B cell (primary cell): ENCODE measurements around the gene AQP6. TPM values are rescaled to one million over a fixed set of nuclear protein-coding genes. Genes with fewer than 3 reads are reported as not detected.
A peak's percentile ranks its signal among the peaks of the same experiment; 100 is the strongest.

Experiments
- ATAC-seq: fragments of 200-7000 bp; cut with Tn5 transposase; one replicate; pipeline ENCODE4 v1.10.0; 2021; ENCODE audit warnings: low read depth, mild to moderate bottlenecking, moderate number of reproducible peaks, moderate library complexity
- CTCF ChIA-PET: fragments of 350-600 bp; sonication (Branson Sonifier 250); formaldehyde crosslinking; loops from one replicate; lab custom pipeline; 2021; ENCODE audit warnings: antibody characterized with exemption, inconsistent platforms; lab: Charles Lee
- POLR2A ChIA-PET: fragments of 350-600 bp; sonication (Branson Sonifier 250); formaldehyde crosslinking; loops from one replicate; lab custom pipeline; 2021; ENCODE audit warnings: antibody characterized with exemption; lab: Charles Lee
- DNase-seq: peaks from one replicate; pipeline ENCODE4 v3.0.0; 2013
- H2AFZ ChIP-seq: 2 replicates; pipeline ENCODE4 v1.6.1; 2012; ENCODE audit warnings: mild to moderate bottlenecking, low read depth, low read length; ENCODE audit not compliant: insufficient read depth, poor library complexity, severe bottlenecking
- H3K27ac ChIP-seq, 2 donors: 1 replicate in 1 of 2; 2 replicates in 1 of 2; pipeline ENCODE4 v1.5.1; 2012 to 2013; ENCODE audit warnings: low read length in 2 of 2, mild to moderate bottlenecking in 2 of 2, moderate library complexity in 1 of 2
- H3K27me3 ChIP-seq, 4 experiments: fragments of 200-600 bp in 1 of 4; sonication (generic) in 1 of 4; replicated peaks in 1 of 4; 1 replicate in 2 of 4; 2 replicates in 2 of 4; pipeline versions ENCODE4 v1.6.1 to v1.7.0; 2013 to 2016; ENCODE audit warnings: low read length in 3 of 4, mild to moderate bottlenecking in 2 of 4, mixed read lengths in 1 of 4, moderate library complexity in 1 of 4; ENCODE audit not compliant: insufficient read depth in 4 of 4, control insufficient read depth in 3 of 4; ENCODE audit errors: control extremely low read depth in 1 of 4
- H3K36me3 ChIP-seq, 2 experiments: replicated peaks in 1 of 2; 1 replicate in 1 of 2; 2 replicates in 1 of 2; pipeline versions ENCODE4 v1.6.1 to v1.7.1; 2013; ENCODE audit warnings: low read length in 1 of 2; ENCODE audit not compliant: insufficient read depth in 2 of 2, control insufficient read depth in 1 of 2; ENCODE audit errors: control extremely low read depth in 1 of 2, extremely low read depth in 1 of 2
- H3K4me1 ChIP-seq, 2 donors: fragments of 200-600 bp in 1 of 2; sonication (generic) in 1 of 2; 1 replicate in 1 of 2; 2 replicates in 1 of 2; pipeline versions ENCODE4 v1.5.1 to v1.6.1; 2013 to 2017; ENCODE audit warnings: low read length in 2 of 2; ENCODE audit not compliant: control insufficient read depth in 2 of 2, insufficient read depth in 2 of 2
- H3K4me2 ChIP-seq: replicated peaks from 2 replicates; pipeline ENCODE3; 2012; ENCODE audit warnings: mild to moderate bottlenecking, low read depth, low read length; ENCODE audit not compliant: poor library complexity, severe bottlenecking
- H3K4me3 ChIP-seq, 5 experiments: fragments of 200-600 bp in 1 of 5; sonication (generic) in 1 of 5; 1 replicate in 3 of 5; 2 replicates in 2 of 5; pipeline versions ENCODE4 v1.5.1 to v1.7.0; 2011 to 2016; ENCODE audit warnings: low read length in 4 of 5, mild to moderate bottlenecking in 4 of 5, low read depth in 2 of 5, control low read depth in 1 of 5, moderate library complexity in 1 of 5; ENCODE audit not compliant: insufficient read depth in 1 of 5; ENCODE audit errors: control extremely low read depth in 1 of 5, extremely low read depth in 1 of 5
- H3K79me2 ChIP-seq: fragments of 200-600 bp; sonication (generic); one replicate; pipeline ENCODE4 v1.6.0; 2016; ENCODE audit warnings: low read length; ENCODE audit not compliant: control insufficient read depth, insufficient read depth
- H3K9ac ChIP-seq: fragments of 200-600 bp; sonication (generic); 2 replicates; pipeline ENCODE4 v1.6.1; 2017; ENCODE audit warnings: mild to moderate bottlenecking, low read length, moderate library complexity
- H3K9me3 ChIP-seq, 3 donors: one replicate each; pipeline versions ENCODE4 v1.6.1 to v1.7.1; 2013; ENCODE audit warnings: low read length in 2 of 3; ENCODE audit not compliant: control insufficient read depth in 2 of 3, insufficient read depth in 1 of 3; ENCODE audit errors: control extremely low read depth in 1 of 3
- H4K20me1 ChIP-seq: 2 replicates; pipeline ENCODE4 v1.6.0; 2012; ENCODE audit warnings: mild to moderate bottlenecking, low read length; ENCODE audit not compliant: insufficient read depth, control insufficient read depth, poor library complexity, severe bottlenecking
- H3K27ac Mint-ChIP-seq: one replicate; pipeline ENCODE4 v1.8.0; 2021; ENCODE audit warnings: mixed read lengths
- H3K27me3 Mint-ChIP-seq: one replicate; pipeline ENCODE4 v1.8.0; 2021; ENCODE audit warnings: mixed read lengths
- H3K4me1 Mint-ChIP-seq: one replicate; pipeline ENCODE4 v1.8.0; 2021; ENCODE audit warnings: mixed read lengths
- H3K4me3 Mint-ChIP-seq: one replicate; pipeline ENCODE4 v1.8.0; 2021; ENCODE audit warnings: mixed read lengths
- H3K9me3 Mint-ChIP-seq: one replicate; pipeline ENCODE4 v1.8.0; 2022; ENCODE audit warnings: mixed read lengths; ENCODE audit not compliant: insufficient read depth
- EZH2 ChIP-seq: IDR thresholded peaks from 2 replicates; pipeline ENCODE4 v1.6.1; 2012; ENCODE audit warnings: borderline replicate concordance, low read depth, mild to moderate bottlenecking, moderate library complexity, low read length; ENCODE audit not compliant: insufficient read depth, poor library complexity, severe bottlenecking
- WGBS: methylation state at CpG from one replicate; pipeline ENCODE4 v1.1.5; 2013; ENCODE audit warnings: missing lambda C conversion rate; ENCODE audit not compliant: insufficient coverage; 5-methylcytosine and 5-hydroxymethylcytosine counted together
- intact Hi-C: fragments of 100-400 bp; cut with micrococcal nuclease; formaldehyde crosslinking; loops from one replicate; pipeline ENCODE4 v1.10.0; 2022
- polyA plus RNA-seq: library from polyadenylated mRNA; depleted of rRNA; stranded (reverse); fragments of >200 nt; gene quantifications from 2 replicates; pipeline ENCODE4 v1.2.3, GENCODE V29; 2012
- total RNA-seq, 2 donors: library from RNA; stranded (reverse); fragments of 120-200 nt in 1 of 2; gene quantifications; 1 replicate in 1 of 2; 2 replicates in 1 of 2; pipeline versions ENCODE4 v1.2.3 to v1.2.4, GENCODE V29; 2013 to 2022
- TF ChIP-seq, protein P1 (sequence below): fragments of 200-600 bp; IDR thresholded peaks from one replicate; pipeline ENCODE4 v1.8.0; 2022; ENCODE audit warnings: antibody characterized with exemption, mild to moderate bottlenecking

AQP6 gene
- total and polyA plus RNA-seq, 2 donors (not counting 1 experiment from before 2014, with no cell fraction given): not detected

GRCh38 chr12:49961993-49962764 is 10.6 kb upstream of the AQP6 start:
- WGBS: 55% methylated on average over 32 of the region's 37 CpGs
- peaks cover 0 to 65% (median 20%) of the 10 kb centered on the region in 4 experiments for H3K27me3 ChIP-seq
- no peak overlapping the region for H3K4me3 ChIP-seq
- ChIA-PET POLR2A (no interaction called here), CTCF (interaction anchor here (1.3 to 2.3 kb wide), 3 partner anchors 15 to 93 kb away, joined by 3 to 10 read pairs (median 5); no protein-coding TSS in a partner anchor)
- no peak for TF ChIP-seq EZH2
- TF ChIP-seq, protein P1, sequence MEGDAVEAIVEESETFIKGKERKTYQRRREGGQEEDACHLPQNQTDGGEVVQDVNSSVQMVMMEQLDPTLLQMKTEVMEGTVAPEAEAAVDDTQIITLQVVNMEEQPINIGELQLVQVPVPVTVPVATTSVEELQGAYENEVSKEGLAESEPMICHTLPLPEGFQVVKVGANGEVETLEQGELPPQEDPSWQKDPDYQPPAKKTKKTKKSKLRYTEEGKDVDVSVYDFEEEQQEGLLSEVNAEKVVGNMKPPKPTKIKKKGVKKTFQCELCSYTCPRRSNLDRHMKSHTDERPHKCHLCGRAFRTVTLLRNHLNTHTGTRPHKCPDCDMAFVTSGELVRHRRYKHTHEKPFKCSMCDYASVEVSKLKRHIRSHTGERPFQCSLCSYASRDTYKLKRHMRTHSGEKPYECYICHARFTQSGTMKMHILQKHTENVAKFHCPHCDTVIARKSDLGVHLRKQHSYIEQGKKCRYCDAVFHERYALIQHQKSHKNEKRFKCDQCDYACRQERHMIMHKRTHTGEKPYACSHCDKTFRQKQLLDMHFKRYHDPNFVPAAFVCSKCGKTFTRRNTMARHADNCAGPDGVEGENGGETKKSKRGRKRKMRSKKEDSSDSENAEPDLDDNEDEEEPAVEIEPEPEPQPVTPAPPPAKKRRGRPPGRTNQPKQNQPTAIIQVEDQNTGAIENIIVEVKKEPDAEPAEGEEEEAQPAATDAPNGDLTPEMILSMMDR: no peak
- ATAC-seq: no peak
- Mint-ChIP-seq H3K27me3 (peaks cover 71% of the 10 kb centered on the region), H3K27ac (no peak overlapping the region), H3K9me3 (no peaks in the 10 kb centered on the region), H3K4me1 (peaks cover 13% of the 10 kb centered on the region), H3K4me3 (peak overlapping the region; percentile 59)
- H4K20me1 ChIP-seq: no peaks in the 10 kb centered on the region
- DNase-seq: no peak
- H3K79me2 ChIP-seq: no peaks in the 10 kb centered on the region
- peaks cover 5 to 18% of the 10 kb centered on the region in 2 donors for H3K4me1 ChIP-seq
- H2AFZ ChIP-seq: no peak overlapping the region
- H3K36me3 ChIP-seq: no peaks in the 10 kb centered on the region
- H3K27ac ChIP-seq: no peak overlapping the region
- H3K9ac ChIP-seq: no peak overlapping the region
- intact Hi-C loops: no loop called here
- H3K9me3 ChIP-seq: peaks cover 0 to 2% (median 0%) of the 10 kb centered on the region in 3 donors
- H3K4me2 ChIP-seq: peak overlapping the region; percentile 15
